Measurements from ENCODE around the gene MAPK4.

GRCh38 chr18:50586710-50587109 lies 26.8 kb downstream of the MAPK4 start:
- TF ChIP-seq CTCF (IDR thresholded peaks at IDR 0.05; ENCODE audit: insufficient read depth, low read length, poor library complexity, severe bottlenecking) (peak; percentile 24), EZH2phosphoT487 (conservative IDR thresholded peaks at IDR 0.05; ENCODE audit: low read length) (no peak)

Data from SU-DHL-6 (cell line).